ENCODE measurements around the gene COG6.

DNA sequence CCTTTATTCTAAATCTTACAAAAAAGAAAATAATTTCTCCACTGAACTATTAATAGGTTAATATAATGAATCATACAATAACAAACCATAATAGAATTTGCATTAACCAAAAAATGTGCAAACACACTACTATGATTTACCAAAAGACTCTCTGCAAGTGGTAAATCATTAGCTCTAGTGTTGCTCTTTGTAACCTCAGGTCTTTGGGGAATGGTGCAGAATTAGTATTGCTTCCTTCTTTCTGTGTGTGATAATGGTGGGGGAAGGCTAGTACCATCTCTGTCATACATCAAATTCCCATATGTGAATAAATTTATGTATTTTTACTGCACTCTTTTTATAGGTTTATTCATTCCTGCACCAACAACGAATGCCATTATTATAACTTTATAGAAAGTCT, 105.1 kb downstream of the COG6 start:
- TF ChIP-seq, protein P1, sequence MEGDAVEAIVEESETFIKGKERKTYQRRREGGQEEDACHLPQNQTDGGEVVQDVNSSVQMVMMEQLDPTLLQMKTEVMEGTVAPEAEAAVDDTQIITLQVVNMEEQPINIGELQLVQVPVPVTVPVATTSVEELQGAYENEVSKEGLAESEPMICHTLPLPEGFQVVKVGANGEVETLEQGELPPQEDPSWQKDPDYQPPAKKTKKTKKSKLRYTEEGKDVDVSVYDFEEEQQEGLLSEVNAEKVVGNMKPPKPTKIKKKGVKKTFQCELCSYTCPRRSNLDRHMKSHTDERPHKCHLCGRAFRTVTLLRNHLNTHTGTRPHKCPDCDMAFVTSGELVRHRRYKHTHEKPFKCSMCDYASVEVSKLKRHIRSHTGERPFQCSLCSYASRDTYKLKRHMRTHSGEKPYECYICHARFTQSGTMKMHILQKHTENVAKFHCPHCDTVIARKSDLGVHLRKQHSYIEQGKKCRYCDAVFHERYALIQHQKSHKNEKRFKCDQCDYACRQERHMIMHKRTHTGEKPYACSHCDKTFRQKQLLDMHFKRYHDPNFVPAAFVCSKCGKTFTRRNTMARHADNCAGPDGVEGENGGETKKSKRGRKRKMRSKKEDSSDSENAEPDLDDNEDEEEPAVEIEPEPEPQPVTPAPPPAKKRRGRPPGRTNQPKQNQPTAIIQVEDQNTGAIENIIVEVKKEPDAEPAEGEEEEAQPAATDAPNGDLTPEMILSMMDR (conservative IDR thresholded peaks at IDR 0.05; ENCODE audit: low read length) = no peak
- TF ChIP-seq EZH2phosphoT487 (IDR thresholded peaks at IDR 0.05; ENCODE audit: borderline replicate concordance) = no peak

Data from Loucy (cell line).